WTC11 (cell line): ENCODE results near the gene CACNB4. TPM values are rescaled to one million over a fixed set of nuclear protein-coding genes. Genes with fewer than 3 reads are reported as not detected.

Source experiments
- ATAC-seq: fragments of 200-7000 bp; cut with Tn5 transposase; 2 replicates; pipeline ENCODE4 v1.10.0; 2021; ENCODE audit warnings: mild to moderate bottlenecking, moderate library complexity
- CTCF ChIA-PET: fragments of 300-600 bp; sonication (Branson Sonifier 250); formaldehyde crosslinking; loops from one replicate; lab custom pipeline; 2021; ENCODE audit warnings: antibody characterized with exemption; lab: Charles Lee
- POLR2A ChIA-PET: fragments of 350-600 bp; sonication (Branson Sonifier 250); formaldehyde crosslinking; loops from one replicate; lab custom pipeline; 2021; ENCODE audit warnings: antibody characterized with exemption; lab: Charles Lee
- DNase-seq: peaks from one replicate; pipeline ENCODE4 v3.0.0; 2021; ENCODE audit warnings: low spot score
- H3K27ac Mint-ChIP-seq: 2 replicates; pipeline ENCODE4 v1.8.0; 2021; ENCODE audit warnings: mixed read lengths
- H3K27me3 Mint-ChIP-seq: 2 replicates; pipeline ENCODE4 v1.8.0; 2021; ENCODE audit warnings: low read depth, mild to moderate bottlenecking, moderate library complexity, mixed read lengths
- H3K36me3 Mint-ChIP-seq: 2 replicates; pipeline ENCODE4 v1.8.0; 2021; ENCODE audit warnings: mixed read lengths
- H3K4me1 Mint-ChIP-seq: 2 replicates; pipeline ENCODE4 v1.8.0; 2022; ENCODE audit warnings: mixed read lengths
- H3K4me3 Mint-ChIP-seq: 2 replicates; pipeline ENCODE4 v1.8.0; 2021; ENCODE audit warnings: mild to moderate bottlenecking, moderate library complexity, mixed read lengths
- H3K9me3 Mint-ChIP-seq: 2 replicates; pipeline ENCODE4 v1.8.0; 2021; ENCODE audit warnings: mixed read lengths
- AFF4 ChIP-seq: sonication (generic); formaldehyde crosslinking; IDR thresholded peaks from 2 replicates; pipeline ENCODE4 v1.8.1; 2023; ENCODE audit warnings: mild to moderate bottlenecking, missing genetic modification reagents, borderline replicate concordance
- CBFB ChIP-seq: sonication (generic); formaldehyde crosslinking; IDR thresholded peaks from 2 replicates; pipeline ENCODE4 v1.8.1; 2022; ENCODE audit warnings: mild to moderate bottlenecking, low read depth, missing genetic modification reagents
- CDX4 ChIP-seq: fragments of 250-450 bp; sonication (Bioruptor Pico); IDR thresholded peaks from 2 replicates; pipeline ENCODE4 v1.9.0; 2021; ENCODE audit warnings: moderate library complexity, mild to moderate bottlenecking, inconsistent platforms, borderline replicate concordance
- ELF4 ChIP-seq: sonication (generic); formaldehyde crosslinking; IDR thresholded peaks from 2 replicates; pipeline ENCODE4 v1.8.1; 2022; ENCODE audit warnings: low read depth, mild to moderate bottlenecking, moderate library complexity, missing genetic modification reagents
- ERG ChIP-seq: fragments of 250-450 bp; sonication (Bioruptor Pico); IDR thresholded peaks from 2 replicates; pipeline ENCODE4 v1.8.0; 2021; ENCODE audit warnings: mild to moderate bottlenecking
- FOXK1 ChIP-seq: sonication (generic); formaldehyde crosslinking; IDR thresholded peaks from 2 replicates; pipeline ENCODE4 v1.8.0; 2022; ENCODE audit warnings: mild to moderate bottlenecking, moderate library complexity, missing genetic modification reagents
- GABPB1 ChIP-seq: sonication (generic); formaldehyde crosslinking; IDR thresholded peaks from 2 replicates; pipeline ENCODE4 v1.8.1; 2023; ENCODE audit warnings: mild to moderate bottlenecking, missing genetic modification reagents
- HMGXB4 ChIP-seq: sonication (generic); formaldehyde crosslinking; IDR thresholded peaks from 2 replicates; pipeline ENCODE4 v1.8.1; 2023; ENCODE audit warnings: mild to moderate bottlenecking, moderate library complexity, missing genetic modification reagents
- JAZF1 ChIP-seq: fragments of 250-450 bp; sonication (Bioruptor Pico); IDR thresholded peaks from 2 replicates; pipeline ENCODE4 v1.9.0; 2021; ENCODE audit warnings: moderate library complexity, mild to moderate bottlenecking, inconsistent platforms
- MLX ChIP-seq: sonication (generic); formaldehyde crosslinking; IDR thresholded peaks from 2 replicates; pipeline ENCODE4 v1.8.1; 2023; ENCODE audit warnings: mild to moderate bottlenecking, missing genetic modification reagents, moderate library complexity
- PRDM15 ChIP-seq: sonication (generic); formaldehyde crosslinking; IDR thresholded peaks from 2 replicates; pipeline ENCODE4 v1.8.0; 2022; ENCODE audit warnings: missing genetic modification reagents
- TP53 ChIP-seq: sonication (generic); formaldehyde crosslinking; IDR thresholded peaks from 2 replicates; pipeline ENCODE4 v1.8.1; 2023; ENCODE audit warnings: mild to moderate bottlenecking, missing genetic modification reagents
- USF1 ChIP-seq: sonication (generic); formaldehyde crosslinking; IDR thresholded peaks from 2 replicates; pipeline ENCODE4 v1.8.0; 2022; ENCODE audit warnings: mild to moderate bottlenecking, missing genetic modification reagents
- ZNF263 ChIP-seq: sonication (generic); formaldehyde crosslinking; IDR thresholded peaks from 2 replicates; pipeline ENCODE4 v1.8.1; 2022; ENCODE audit warnings: low read depth, mild to moderate bottlenecking, moderate library complexity, missing genetic modification reagents
- ZNF281 ChIP-seq: sonication (generic); formaldehyde crosslinking; IDR thresholded peaks from 2 replicates; pipeline ENCODE4 v1.8.0; 2023; ENCODE audit warnings: mild to moderate bottlenecking, missing genetic modification reagents
- ZNF423 ChIP-seq: fragments of 250-450 bp; sonication (Bioruptor Pico); IDR thresholded peaks from 2 replicates; pipeline ENCODE4 v2.1.2; 2022; ENCODE audit warnings: mild to moderate bottlenecking, moderate library complexity
- ZNF512 ChIP-seq: sonication (generic); formaldehyde crosslinking; IDR thresholded peaks from 2 replicates; pipeline ENCODE4 v1.8.1; 2022; ENCODE audit warnings: missing genetic modification reagents, borderline replicate concordance
- total RNA-seq: library from RNA; stranded (reverse); gene quantifications from 3 replicates; pipeline ENCODE4 v1.2.3, GENCODE V29; 2021

Gene CACNB4
- total RNA-seq, 1 experiment from 2014 or later, result 4.7 TPM

- Mint-ChIP-seq H3K9me3 (no peaks in the 10 kb centered on the region), H3K4me1 (no peaks in the 10 kb centered on the region), H3K27me3 (no peaks in the 10 kb centered on the region), H3K27ac (no peak overlapping the region), H3K36me3 (no peaks in the 10 kb centered on the region), H3K4me3 (no peak overlapping the region)
- TF ChIP-seq ZNF281 (CRISPR knock-in tag), result no peak
- TF ChIP-seq USF1, result no peak
- no peak for TF ChIP-seq MLX (CRISPR knock-in tag)
- no peak for TF ChIP-seq ZNF512 (CRISPR knock-in tag)
- no peak for TF ChIP-seq FOXK1 (CRISPR knock-in tag)
- TF ChIP-seq ZNF423 (CRISPR knock-in tag), result no peak
- TF ChIP-seq ERG, result no peak
- no peak for TF ChIP-seq JAZF1
- no peak for TF ChIP-seq CBFB (CRISPR knock-in tag)
- TF ChIP-seq HMGXB4 (CRISPR knock-in tag), result no peak
- no peak for TF ChIP-seq CDX4 (CRISPR knock-in tag)
- no peak for TF ChIP-seq ELF4 (CRISPR knock-in tag)
- no peak for TF ChIP-seq AFF4 (CRISPR knock-in tag)
- TF ChIP-seq TP53, result no peak
- TF ChIP-seq ZNF263, result no peak
- TF ChIP-seq PRDM15 (CRISPR knock-in tag), result no peak
- TF ChIP-seq GABPB1 (CRISPR knock-in tag), result no peak
- CTCF ChIA-PET, result interaction anchor here (0.7 kb wide), 1 partner anchor 24 kb away, joined by 3 read pairs; no protein-coding TSS in a partner anchor
- ATAC-seq, result no peak
- no peak for DNase-seq
- POLR2A ChIA-PET, result no interaction called here
These were observed 258.4 kb downstream of the CACNB4 start for GRCh38 chr2:151840216-151841046.
